Transverse colon (tissue), 3 donors: Measurements from ENCODE around the gene UNC13B.

ENCODE experiments used
- CTCF ChIP-seq, 5 experiments: fragments of 200-600 bp in 3 of 5; fragments of 450-650 bp in 2 of 5; sonication (generic) in 3 of 5; IDR thresholded peaks; 1 replicate in 2 of 5; 2 replicates in 3 of 5; pipeline ENCODE4 v1.5.1; 2016 to 2017; ENCODE audit warnings: antibody characterized with exemption in 5 of 5, inconsistent platforms in 3 of 5, mild to moderate bottlenecking in 2 of 5, moderate library complexity in 1 of 5
- EP300 ChIP-seq: sonication (generic); formaldehyde crosslinking; IDR thresholded peaks from one replicate; pipeline ENCODE4 v1.6.1; 2017; ENCODE audit warnings: antibody characterized with exemption, low read depth

- TF ChIP-seq CTCF (IDR thresholded peaks at IDR 0.05) = no peak
- no peak for TF ChIP-seq EP300
Observed at GRCh38 chr9:35398651-35399335, 237.0 kb downstream of the UNC13B start.
